Activated naive CD8-positive, alpha-beta T cell (primary cell): ENCODE measurements around the gene RPL22.

ENCODE experiments used
- H3K27ac Mint-ChIP-seq: one replicate; pipeline ENCODE4 v1.8.0; 2021; ENCODE audit warnings: mixed read lengths
- H3K27me3 Mint-ChIP-seq: one replicate; pipeline ENCODE4 v1.8.0; 2021; ENCODE audit warnings: mixed read lengths
- H3K36me3 Mint-ChIP-seq: one replicate; pipeline ENCODE4 v1.8.0; 2021; ENCODE audit warnings: mixed read lengths
- H3K4me1 Mint-ChIP-seq: one replicate; pipeline ENCODE4 v1.8.0; 2021; ENCODE audit warnings: low read depth, mixed read lengths
- H3K4me3 Mint-ChIP-seq: one replicate; pipeline ENCODE4 v1.8.0; 2021; ENCODE audit warnings: mild to moderate bottlenecking, mixed read lengths
- H3K9me3 Mint-ChIP-seq: one replicate; pipeline ENCODE4 v1.8.0; 2021; ENCODE audit warnings: low read depth, mixed read lengths

Gene RPL22

DNA sequence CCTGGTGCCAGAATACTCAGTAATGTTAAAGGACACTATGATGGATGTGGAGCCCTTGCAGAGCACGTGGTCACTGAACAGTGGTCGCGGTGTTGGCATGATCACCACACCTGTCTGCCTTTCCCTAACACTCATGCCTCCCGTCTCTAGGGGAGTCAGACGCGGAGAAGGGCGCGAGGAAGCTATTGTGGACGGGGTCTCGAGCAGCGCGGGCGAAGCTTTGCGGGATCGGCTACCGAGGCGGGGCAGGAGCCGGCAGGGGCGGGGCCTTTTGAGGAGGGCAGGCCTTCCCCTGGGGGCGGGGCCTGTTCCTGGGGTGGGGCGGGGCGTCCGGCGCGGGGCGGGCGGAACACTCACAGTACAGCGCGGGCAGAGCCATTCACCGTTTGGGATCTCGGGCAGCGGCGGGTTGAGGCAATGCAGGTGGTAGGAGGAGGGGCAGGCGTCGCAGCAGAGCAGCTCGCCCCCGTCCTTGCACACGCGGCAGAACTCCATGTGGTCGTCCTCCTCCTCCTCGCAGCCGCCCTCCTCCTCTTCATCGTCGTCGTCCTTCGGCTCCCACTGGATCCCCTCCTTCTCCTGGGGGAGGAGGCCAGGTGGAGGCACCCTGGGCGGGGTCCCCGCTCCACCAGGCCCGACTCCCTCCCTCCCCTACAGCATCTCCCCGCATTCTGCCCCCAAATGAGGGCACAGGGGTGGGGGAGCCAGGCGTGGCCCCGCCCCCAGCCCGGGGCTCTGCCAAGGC lies 50.7 kb downstream of the RPL22 start:
- H3K4me1 Mint-ChIP-seq, result peaks cover 9% of the 10 kb centered on the region
- H3K27ac Mint-ChIP-seq, result no peak overlapping the region
- H3K27me3 Mint-ChIP-seq, result peaks cover 2% of the 10 kb centered on the region
- H3K36me3 Mint-ChIP-seq, result no peaks in the 10 kb centered on the region
- no peaks in the 10 kb centered on the region for H3K9me3 Mint-ChIP-seq
- peak overlapping the region; percentile 78 for H3K4me3 Mint-ChIP-seq

DNA sequence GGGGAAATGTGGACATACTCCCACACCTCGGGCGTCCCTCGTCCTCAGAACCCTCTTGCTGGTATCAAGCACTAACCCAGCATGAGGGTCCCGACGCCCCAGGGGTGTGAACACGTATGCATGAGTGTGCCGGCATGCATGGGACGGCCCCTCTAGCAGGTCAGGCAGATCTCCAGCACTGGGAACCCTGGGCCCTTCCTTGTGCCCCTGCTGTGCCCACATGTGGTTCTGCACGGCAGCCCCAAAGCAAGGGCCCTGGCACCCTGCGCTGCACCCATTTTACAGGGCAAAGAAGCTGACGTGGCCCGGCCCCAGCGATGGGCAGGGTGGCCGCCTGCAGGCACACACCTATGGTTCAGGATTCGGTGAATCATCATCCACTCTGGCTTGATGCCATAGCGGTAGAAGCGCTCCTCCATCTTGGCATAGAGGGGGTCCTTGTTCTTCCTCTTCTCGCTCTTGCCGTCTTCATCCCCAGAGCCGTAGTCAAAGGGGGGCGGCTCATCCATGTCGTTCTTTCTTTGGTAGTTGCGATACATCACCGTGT lies 53.5 kb downstream of the RPL22 start:
- H3K4me3 Mint-ChIP-seq, result no peak overlapping the region
- no peaks in the 10 kb centered on the region for H3K9me3 Mint-ChIP-seq
- no peaks in the 10 kb centered on the region for H3K36me3 Mint-ChIP-seq
- H3K27me3 Mint-ChIP-seq, result peaks cover 2% of the 10 kb centered on the region
- no peak overlapping the region for H3K27ac Mint-ChIP-seq
- peaks cover 5% of the 10 kb centered on the region for H3K4me1 Mint-ChIP-seq

DNA sequence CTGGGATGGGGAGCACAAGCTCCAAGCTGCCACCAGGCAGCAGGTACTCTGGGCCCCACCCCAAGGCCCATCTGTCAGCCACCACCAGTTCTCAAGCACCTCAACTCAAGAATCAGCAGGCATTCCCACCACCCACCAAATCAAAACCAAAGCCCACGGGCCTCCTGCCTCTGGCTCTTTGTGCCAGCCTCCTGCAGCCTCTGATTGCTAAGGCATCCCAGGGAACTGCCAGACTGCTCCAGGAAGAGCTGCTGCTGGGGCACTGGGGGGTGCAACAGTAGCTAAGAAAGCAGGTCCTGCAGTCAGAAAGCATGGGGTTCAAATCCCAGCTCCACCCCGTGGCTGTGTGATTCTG lies 54.0 kb downstream of the RPL22 start:
- H3K9me3 Mint-ChIP-seq, result no peaks in the 10 kb centered on the region
- peaks cover 2% of the 10 kb centered on the region for H3K27me3 Mint-ChIP-seq
- no peak overlapping the region for H3K4me3 Mint-ChIP-seq
- H3K27ac Mint-ChIP-seq, result no peak overlapping the region
- peaks cover 5% of the 10 kb centered on the region for H3K4me1 Mint-ChIP-seq
- H3K36me3 Mint-ChIP-seq, result no peaks in the 10 kb centered on the region

DNA sequence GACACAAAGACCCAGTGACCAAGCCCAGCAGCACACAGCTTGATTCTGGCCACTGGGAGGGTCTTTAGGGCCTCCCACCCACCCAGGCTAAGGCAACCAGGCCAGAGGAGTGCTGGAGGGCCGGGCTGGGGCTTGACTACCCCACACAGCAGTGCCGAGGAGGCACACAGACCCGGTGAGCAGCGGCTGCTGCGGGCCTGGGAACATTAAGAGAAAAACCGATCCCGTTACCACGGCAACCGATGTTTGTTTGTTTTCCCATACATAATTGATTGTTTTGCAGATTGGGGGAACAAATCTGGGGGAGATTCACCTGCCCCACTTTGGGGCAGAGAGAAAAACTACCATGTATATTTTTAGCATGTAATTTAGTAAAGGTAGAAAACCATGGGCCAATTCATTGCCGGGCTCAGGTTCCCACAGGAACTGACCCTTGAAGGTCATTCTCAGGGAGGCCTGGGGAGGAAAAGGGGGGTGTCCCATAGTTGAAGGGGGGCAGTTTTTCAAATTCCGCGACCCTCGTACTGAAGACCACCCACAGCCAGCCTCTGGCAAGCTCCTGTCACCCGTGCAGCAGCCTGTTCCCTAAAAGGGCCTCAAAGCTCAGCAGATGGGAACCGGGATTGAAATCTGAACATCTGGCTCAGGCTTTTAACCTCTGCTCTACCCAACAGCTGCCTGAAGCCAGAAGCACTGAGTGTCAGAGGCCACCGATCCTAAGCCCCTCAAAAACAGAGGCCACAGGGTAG lies 54.6 kb downstream of the RPL22 start:
- peaks cover 5% of the 10 kb centered on the region for H3K4me1 Mint-ChIP-seq

DNA sequence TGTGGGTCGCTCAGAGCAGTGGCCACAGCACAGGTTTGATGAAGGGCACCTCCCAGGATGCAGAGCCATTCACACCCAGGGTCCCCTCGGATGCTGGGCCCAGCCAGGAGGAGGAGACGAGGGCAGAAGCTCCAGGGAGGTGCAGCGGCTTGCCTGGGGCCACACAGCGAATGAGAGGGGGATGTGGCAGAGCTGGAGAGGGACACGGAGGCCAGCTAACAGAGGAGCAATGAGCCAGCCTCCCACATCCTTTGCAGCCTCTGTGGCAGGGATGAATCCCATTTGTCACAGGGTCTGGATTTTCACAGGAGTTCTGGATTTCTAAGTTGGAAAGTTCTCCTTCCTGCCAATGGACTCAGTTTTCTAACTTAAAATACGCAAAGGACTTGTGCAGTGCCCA lies 55.2 kb downstream of the RPL22 start:
- H3K27ac Mint-ChIP-seq, result no peak overlapping the region
- H3K27me3 Mint-ChIP-seq, result peaks cover 2% of the 10 kb centered on the region
- H3K36me3 Mint-ChIP-seq, result no peaks in the 10 kb centered on the region
- H3K9me3 Mint-ChIP-seq, result no peaks in the 10 kb centered on the region
- H3K4me3 Mint-ChIP-seq, result no peak overlapping the region
- peaks cover 5% of the 10 kb centered on the region for H3K4me1 Mint-ChIP-seq

More for the DNA sequence above, 54.6 kb downstream of the RPL22 start:
- Mint-ChIP-seq H3K4me3 (no peak overlapping the region), H3K27me3 (peaks cover 2% of the 10 kb centered on the region), H3K27ac (no peak overlapping the region), H3K36me3 (no peaks in the 10 kb centered on the region), H3K9me3 (no peaks in the 10 kb centered on the region)

DNA sequence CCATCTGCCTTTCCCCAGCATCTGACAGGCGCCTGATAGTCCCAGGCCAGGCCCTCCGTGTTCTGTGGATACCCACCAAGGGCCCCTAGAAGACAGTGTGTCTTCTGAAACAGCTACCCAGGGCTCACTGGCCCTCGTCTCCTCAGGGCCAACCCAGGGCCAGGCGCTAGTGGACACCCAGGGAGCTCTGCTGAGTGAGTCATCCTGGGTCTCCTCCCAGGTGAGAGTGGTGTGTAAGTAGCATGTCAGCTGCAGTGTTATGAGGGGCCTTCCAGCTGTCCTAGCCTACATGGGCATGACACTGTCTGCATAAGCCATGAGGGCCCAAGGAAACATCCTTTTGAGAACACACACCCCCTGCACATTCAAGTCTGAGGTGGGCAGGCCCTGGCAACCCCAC lies 56.0 kb downstream of the RPL22 start:
- Mint-ChIP-seq H3K4me3 (no peak overlapping the region), H3K36me3 (no peaks in the 10 kb centered on the region), H3K27ac (no peak overlapping the region), H3K27me3 (peaks cover 2% of the 10 kb centered on the region), H3K4me1 (peaks cover 3% of the 10 kb centered on the region), H3K9me3 (no peaks in the 10 kb centered on the region)

DNA sequence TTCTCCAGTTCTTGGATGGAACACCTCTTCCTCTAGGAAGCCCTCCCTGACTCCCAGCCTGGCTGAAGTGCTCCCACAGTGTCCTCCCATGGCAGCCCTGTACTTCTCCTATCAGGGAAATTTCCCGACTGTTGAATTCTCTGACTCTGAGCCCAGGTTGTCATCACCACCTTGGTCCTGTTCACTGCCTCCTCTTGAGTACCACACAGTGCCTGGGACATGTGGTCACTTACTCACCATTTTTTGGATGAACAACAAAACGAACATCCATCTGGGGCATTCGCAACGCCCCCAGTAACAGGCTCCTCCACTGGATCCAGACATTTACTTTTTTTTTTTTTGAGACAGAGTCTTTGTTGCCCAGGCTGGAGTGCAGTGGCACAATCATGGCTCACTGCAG lies 56.7 kb downstream of the RPL22 start:
- H3K27me3 Mint-ChIP-seq, result no peaks in the 10 kb centered on the region
- H3K27ac Mint-ChIP-seq, result no peak overlapping the region
- no peaks in the 10 kb centered on the region for H3K9me3 Mint-ChIP-seq
- no peaks in the 10 kb centered on the region for H3K36me3 Mint-ChIP-seq
- H3K4me1 Mint-ChIP-seq, result no peaks in the 10 kb centered on the region
- no peak overlapping the region for H3K4me3 Mint-ChIP-seq

DNA sequence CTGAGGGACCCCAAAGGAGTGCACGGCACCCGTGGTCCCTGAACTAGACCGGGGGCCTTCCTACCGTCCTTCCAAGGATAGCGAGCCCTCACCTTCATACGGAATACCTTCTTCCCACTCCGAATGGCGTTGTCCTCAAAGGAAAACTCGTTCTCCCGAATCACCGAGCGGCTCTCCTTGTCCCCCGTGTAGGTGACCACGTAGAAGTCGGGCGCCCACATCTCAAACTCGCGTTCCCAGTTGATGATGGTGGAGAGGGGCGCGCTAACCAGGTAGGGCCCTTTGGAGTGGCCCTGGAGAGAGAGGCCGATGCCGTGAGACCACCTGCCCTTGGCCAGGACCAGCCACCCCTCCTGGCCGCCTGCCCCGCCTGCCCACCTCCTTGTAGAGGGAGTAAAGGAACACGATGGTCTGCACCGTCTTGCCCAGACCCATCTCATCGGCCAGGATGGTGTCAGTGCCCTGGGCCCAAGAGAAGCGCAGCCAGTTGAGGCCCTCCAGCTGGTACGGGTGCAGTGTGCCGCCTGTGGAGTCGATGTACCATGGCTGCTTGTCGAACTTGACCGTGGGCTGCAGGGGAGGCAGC lies 57.3 kb downstream of the RPL22 start:
- Mint-ChIP-seq H3K27me3 (no peaks in the 10 kb centered on the region), H3K4me1 (no peaks in the 10 kb centered on the region), H3K36me3 (no peaks in the 10 kb centered on the region), H3K9me3 (no peaks in the 10 kb centered on the region), H3K4me3 (no peak overlapping the region), H3K27ac (no peak overlapping the region)

DNA sequence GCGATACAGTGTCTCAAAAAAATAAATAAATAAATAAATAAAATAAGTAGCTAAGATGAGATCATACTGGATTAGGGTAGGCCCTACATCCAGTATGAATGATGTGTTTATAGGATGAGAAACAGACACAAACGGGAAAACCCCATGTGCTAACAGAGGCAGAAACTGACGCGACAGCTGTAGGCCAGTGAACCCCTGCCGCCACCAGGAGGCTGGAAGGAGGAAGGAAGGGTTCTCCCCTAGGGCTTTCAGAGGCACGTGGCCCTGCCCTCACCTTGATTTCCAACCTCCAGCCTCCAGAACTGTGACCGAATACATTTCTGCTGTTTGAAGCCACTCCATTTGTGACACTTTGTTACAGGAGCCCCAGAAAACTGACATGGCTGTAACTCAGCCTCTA lies 57.8 kb downstream of the RPL22 start:
- Mint-ChIP-seq H3K4me3 (no peak overlapping the region), H3K27ac (no peak overlapping the region), H3K9me3 (no peaks in the 10 kb centered on the region), H3K36me3 (no peaks in the 10 kb centered on the region), H3K27me3 (no peaks in the 10 kb centered on the region), H3K4me1 (no peaks in the 10 kb centered on the region)

DNA sequence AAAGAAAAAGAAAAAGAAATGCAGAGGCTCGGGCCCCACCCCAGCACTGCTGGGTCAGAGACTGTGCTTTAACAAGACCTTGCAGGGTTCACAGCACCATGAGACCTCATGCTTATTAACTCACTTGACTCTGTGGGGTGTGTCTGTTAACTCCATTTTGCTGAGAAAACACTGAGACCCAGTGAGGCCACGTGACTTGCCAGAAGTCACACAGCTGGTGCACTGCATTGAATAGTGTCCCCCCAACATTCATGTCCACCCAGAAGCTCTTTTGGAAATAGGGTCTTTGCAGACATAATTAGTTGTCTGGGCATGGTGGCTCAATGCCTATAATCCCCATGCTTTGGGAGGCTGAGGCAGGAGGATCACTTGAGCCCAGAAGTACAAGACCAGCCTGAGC lies 59.0 kb downstream of the RPL22 start:
- Mint-ChIP-seq H3K27ac (no peak overlapping the region), H3K4me3 (no peak overlapping the region), H3K27me3 (no peaks in the 10 kb centered on the region), H3K4me1 (no peaks in the 10 kb centered on the region), H3K36me3 (no peaks in the 10 kb centered on the region), H3K9me3 (no peaks in the 10 kb centered on the region)

DNA sequence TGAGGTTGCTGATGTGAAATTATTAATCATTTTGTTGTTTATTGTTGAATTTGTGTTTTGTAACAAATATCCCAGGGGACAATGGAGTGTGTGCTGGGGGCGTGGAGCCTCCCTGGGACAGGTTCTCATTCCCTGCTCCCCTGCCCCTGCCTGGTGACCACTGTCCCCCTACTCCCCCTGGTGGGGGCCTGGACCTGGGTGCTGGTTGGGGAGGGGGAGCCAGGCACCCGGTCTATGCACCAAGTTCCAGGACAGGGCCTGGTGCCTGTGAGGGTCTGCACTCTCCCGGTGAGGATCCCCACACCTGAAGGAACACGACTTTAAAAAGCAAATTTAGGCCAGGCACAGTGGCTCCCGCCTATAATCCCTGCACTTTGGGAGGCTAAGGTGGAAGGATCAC lies 61.6 kb downstream of the RPL22 start:
- no peaks in the 10 kb centered on the region for H3K27me3 Mint-ChIP-seq
- H3K27ac Mint-ChIP-seq, result no peak overlapping the region

DNA sequence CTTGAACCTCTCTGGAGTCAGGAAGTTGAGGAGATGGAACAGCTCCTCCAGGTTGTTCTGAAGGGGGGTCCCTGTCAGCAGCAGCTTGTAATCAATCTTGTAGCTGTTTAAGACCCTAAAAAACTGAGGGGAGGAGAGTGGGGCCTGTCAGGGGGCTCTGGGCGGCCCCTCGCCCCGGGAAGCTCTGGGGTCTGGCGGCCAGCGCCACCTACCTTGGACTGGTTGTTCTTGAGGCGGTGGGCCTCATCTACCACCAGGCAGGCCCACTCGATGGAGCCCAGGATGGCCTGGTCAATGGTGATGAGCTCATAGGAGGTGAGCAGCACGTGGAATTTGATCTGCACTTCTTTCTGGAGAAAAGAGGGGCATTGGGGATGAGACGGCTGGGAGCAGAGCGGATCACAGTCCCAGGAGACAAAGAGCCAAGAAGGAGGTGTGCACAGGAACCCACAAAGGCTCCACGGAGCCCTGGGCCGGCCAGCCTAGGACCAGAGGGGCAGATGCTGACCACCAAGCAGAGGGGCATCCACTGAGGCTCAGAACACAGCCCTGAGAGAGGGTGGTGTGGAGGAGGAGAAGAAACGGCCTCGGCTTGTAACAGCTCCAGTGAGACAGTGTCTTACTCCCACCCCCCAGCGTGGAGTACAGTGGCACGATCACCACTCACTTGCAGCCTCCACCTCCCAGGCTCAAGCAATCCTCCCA lies 62.7 kb downstream of the RPL22 start:
- no peaks in the 10 kb centered on the region for H3K27me3 Mint-ChIP-seq
- H3K27ac Mint-ChIP-seq, result no peak overlapping the region
- peaks cover 3% of the 10 kb centered on the region for H3K36me3 Mint-ChIP-seq
- no peaks in the 10 kb centered on the region for H3K4me1 Mint-ChIP-seq
- H3K4me3 Mint-ChIP-seq, result no peak overlapping the region
- peaks cover 7% of the 10 kb centered on the region for H3K9me3 Mint-ChIP-seq

More for the DNA sequence above, 61.6 kb downstream of the RPL22 start:
- Mint-ChIP-seq H3K36me3 (no peaks in the 10 kb centered on the region), H3K4me3 (no peak overlapping the region), H3K9me3 (no peaks in the 10 kb centered on the region), H3K4me1 (no peaks in the 10 kb centered on the region)
